Stimulated activated naive CD4-positive, alpha-beta T cell (primary cell): ENCODE measurements around the gene KRTAP22-1.

ENCODE experiments used
- DNase-seq, 6 experiments: peaks; one replicate each; lab custom pipeline; 2025; lab: John Stamatoyannopoulos, UW

KRTAP22-1 gene

GRCh38 chr21:30600787-30601186 is at the start of gene KRTAP22-1:
Gene KRTAP22-1, plus strand, starts transcription at chr21:30601087.
- no peak for DNase-seq

GRCh38 chr21:30552782-30553181 is 48.1 kb upstream of the KRTAP22-1 start:
- no peak for DNase-seq

GRCh38 chr21:30555095-30555494 is 45.8 kb upstream of the KRTAP22-1 start:
- no peak for DNase-seq

- DNase-seq, result no peak
These were observed 39.5 kb upstream of the KRTAP22-1 start, which contains the start of gene KRTAP19-7 for GRCh38 chr21:30561264-30561895. Gene KRTAP19-7, minus strand, starts transcription at chr21:30561314. Its CDS starts 25 bp downstream, at chr21:30561289.

GRCh38 chr21:30561957-30562356 is 38.9 kb upstream of the KRTAP22-1 start:
- no peak for DNase-seq

- DNase-seq, result no peak
These were observed 37.8 kb upstream of the KRTAP22-1 start for GRCh38 chr21:30563072-30563471.

- DNase-seq, result no peak
These were observed 37.3 kb upstream of the KRTAP22-1 start for GRCh38 chr21:30563630-30564029.

- DNase-seq, result no peak
These were observed 33.3 kb upstream of the KRTAP22-1 start for GRCh38 chr21:30567617-30568016.

- no peak for DNase-seq
These were observed 23.1 kb upstream of the KRTAP22-1 start for GRCh38 chr21:30577766-30578165.

- DNase-seq, result no peak
These were observed 21.5 kb upstream of the KRTAP22-1 start for GRCh38 chr21:30579346-30579745.

GRCh38 chr21:30580132-30580531 is 20.8 kb upstream of the KRTAP22-1 start:
- DNase-seq, result no peak

- DNase-seq, result no peak
These were observed 18.0 kb upstream of the KRTAP22-1 start for GRCh38 chr21:30582870-30583269.

GRCh38 chr21:30590297-30590696 is 10.6 kb upstream of the KRTAP22-1 start, which contains the start of gene KRTAP22-2:
Gene KRTAP22-2, minus strand, starts transcription at chr21:30590397.
- DNase-seq, result no peak

- no peak for DNase-seq
These were observed 8.7 kb upstream of the KRTAP22-1 start, which contains the start of gene KRTAP6-3 for GRCh38 chr21:30592140-30592539. Gene KRTAP6-3, plus strand, starts transcription at chr21:30592440. Its CDS starts 6 bp downstream, at chr21:30592446.

- no peak for DNase-seq
These were observed 2.1 kb upstream of the KRTAP22-1 start, which contains the start of gene KRTAP6-2 for GRCh38 chr21:30598802-30599201. Gene KRTAP6-2, minus strand, starts transcription at chr21:30598902. Its CDS starts 28 bp downstream, at chr21:30598874.

GRCh38 chr21:30605968-30606367 is 5.1 kb downstream of the KRTAP22-1 start:
- no peak for DNase-seq

- no peak for DNase-seq
These were observed 11.2 kb downstream of the KRTAP22-1 start for GRCh38 chr21:30612132-30612531.

- no peak for DNase-seq
These were observed 12.9 kb downstream of the KRTAP22-1 start, which contains the start of gene KRTAP6-1 for GRCh38 chr21:30613836-30614235. Gene KRTAP6-1, minus strand, starts transcription at chr21:30613930. Its CDS starts 26 bp downstream, at chr21:30613904.

GRCh38 chr21:30615199-30615598 is 14.3 kb downstream of the KRTAP22-1 start:
- DNase-seq, result no peak

GRCh38 chr21:30616125-30616524 is 15.2 kb downstream of the KRTAP22-1 start, which contains the start of gene KRTAP20-1:
Gene KRTAP20-1, plus strand, starts transcription at chr21:30616425. Its CDS starts 30 bp downstream, at chr21:30616455.
- DNase-seq, result no peak

GRCh38 chr21:30620080-30620479 is 19.2 kb downstream of the KRTAP22-1 start:
- no peak for DNase-seq

GRCh38 chr21:30620522-30620921 is 19.6 kb downstream of the KRTAP22-1 start, which contains the start of gene KRTAP20-4:
Gene KRTAP20-4, plus strand, starts transcription at chr21:30620627.
- no peak for DNase-seq

GRCh38 chr21:30623362-30623761 is 22.5 kb downstream of the KRTAP22-1 start:
- no peak for DNase-seq
